ENCODE measurements around the gene OR12D2.
"Not testable (repeated sequence)": the region's sequence is repeated elsewhere in the genome, so short reads cannot be mapped to it uniquely, and the experiment has no call there.

OR12D2 gene

GRCh38 chr6:29395331-29395730 is at the start of gene OR12D2:
Gene OR12D2, plus strand, starts transcription at chr6:29395631. Its CDS starts 1,069 bp downstream, at chr6:29396700.
- no peak for DNase-seq (ENCODE audit: low read depth in 2 of 3, low spot score in 1 of 3)

- DNase-seq (ENCODE audit: low read depth in 2 of 3, low spot score in 1 of 3): not testable (repeated sequence)
Measured at GRCh38 chr6:29349348-29349747, 46.1 kb upstream of the OR12D2 start.

GRCh38 chr6:29354980-29355379 is 40.5 kb upstream of the OR12D2 start:
- no peak for DNase-seq (ENCODE audit: low read depth in 2 of 3, low spot score in 1 of 3)

- no peak for DNase-seq (ENCODE audit: low read depth in 2 of 3, low spot score in 1 of 3)
Measured at GRCh38 chr6:29355603-29356002, 39.8 kb upstream of the OR12D2 start.

DNA sequence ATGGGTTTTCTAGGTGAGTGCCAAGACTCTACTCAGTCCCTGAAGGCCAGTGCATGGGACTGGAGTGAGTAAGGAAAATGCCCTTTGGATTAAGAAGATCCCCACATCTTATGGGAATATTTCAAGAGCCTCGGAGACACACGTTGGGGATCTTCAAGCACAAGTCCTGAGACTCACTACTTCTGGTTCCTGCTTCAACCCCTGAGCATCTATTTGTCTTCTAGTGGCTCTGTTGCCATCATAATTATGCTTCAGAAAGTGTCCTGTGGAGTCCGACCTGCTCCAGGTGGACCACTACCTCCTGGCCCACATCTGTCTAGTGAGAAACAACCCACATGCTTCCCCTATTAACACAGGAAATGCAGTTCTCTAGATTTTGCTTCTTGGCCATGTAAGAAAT is 26.7 kb upstream of the OR12D2 start, which contains the start of gene OR5V1:
Gene OR5V1 (minus strand): TSS at position 101 of the 400 bp plus-strand sequence. CDS start 12,670 bp downstream, outside the sequence.
- no peak for DNase-seq (ENCODE audit: low read depth in 2 of 3, low spot score in 1 of 3)

- no peak for DNase-seq (ENCODE audit: low read depth in 2 of 3, low spot score in 1 of 3)
Measured at GRCh38 chr6:29375191-29375590, 20.2 kb upstream of the OR12D2 start, which contains the start of gene OR12D3. Gene OR12D3, minus strand, starts transcription at chr6:29375291. Its CDS starts 4 bp downstream, at chr6:29375287.

GRCh38 chr6:29376003-29376402 is 19.4 kb upstream of the OR12D2 start:
- DNase-seq (ENCODE audit: low read depth in 2 of 3, low spot score in 1 of 3): no peak

- DNase-seq (ENCODE audit: low read depth in 2 of 3, low spot score in 1 of 3): no peak
Measured at GRCh38 chr6:29388533-29388932, 6.9 kb upstream of the OR12D2 start.

- no peak for DNase-seq (ENCODE audit: low read depth in 2 of 3, low spot score in 1 of 3)
Measured at GRCh38 chr6:29399525-29399924, 4.1 kb downstream of the OR12D2 start.

GRCh38 chr6:29403801-29404200 is 8.4 kb downstream of the OR12D2 start:
- DNase-seq (ENCODE audit: low read depth in 2 of 3, low spot score in 1 of 3): no peak

DNA sequence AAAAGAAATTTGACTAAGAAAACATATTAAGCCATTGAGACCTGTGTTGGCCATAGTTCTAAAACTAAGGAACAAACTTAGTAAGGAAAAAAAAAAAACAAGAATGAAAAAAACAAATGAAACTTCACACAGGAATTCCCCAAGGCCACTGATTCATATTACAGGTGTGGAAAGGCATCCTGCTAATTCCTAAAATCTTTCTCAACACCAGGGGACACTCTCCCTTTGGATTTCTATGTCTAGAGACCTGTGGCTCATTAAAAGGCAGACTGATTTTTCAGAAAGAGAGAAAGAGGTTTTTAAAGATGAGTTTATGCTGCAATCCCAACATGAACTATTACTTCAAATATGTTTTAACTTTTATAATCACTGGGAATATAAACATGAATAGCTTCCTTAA is 19.2 kb downstream of the OR12D2 start, which contains the start of gene OR12D1:
Gene OR12D1 (plus strand): TSS at position 341 of the 400 bp plus-strand sequence.
- DNase-seq (ENCODE audit: low read depth in 2 of 3, low spot score in 1 of 3): no peak

GRCh38 chr6:29419516-29419915 is 24.1 kb downstream of the OR12D2 start:
- DNase-seq (ENCODE audit: low read depth in 2 of 3, low spot score in 1 of 3): no peak

- DNase-seq (ENCODE audit: low read depth in 2 of 3, low spot score in 1 of 3): no peak
Measured at GRCh38 chr6:29424168-29424567, 28.7 kb downstream of the OR12D2 start.

DNA sequence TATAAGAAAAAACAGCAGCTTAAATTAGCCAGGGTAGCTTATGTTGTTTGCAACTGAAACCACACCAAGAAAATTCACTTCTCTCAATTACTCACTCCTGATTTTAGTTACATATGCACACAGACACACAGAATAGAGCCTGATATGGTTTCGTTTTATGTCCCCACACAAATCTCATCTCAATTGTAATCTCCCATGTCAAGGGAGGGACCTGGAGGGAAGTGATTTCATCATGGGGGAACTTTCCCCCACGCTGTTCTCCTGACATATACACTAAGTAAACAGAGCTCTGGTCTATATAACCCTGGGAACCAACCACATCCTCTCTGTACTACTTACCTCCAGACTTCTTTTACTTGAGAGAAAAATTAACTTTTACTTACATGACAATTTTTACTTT is 29.1 kb downstream of the OR12D2 start:
- no peak for DNase-seq (ENCODE audit: low read depth in 2 of 3, low spot score in 1 of 3)

GRCh38 chr6:29425075-29425474 is 29.6 kb downstream of the OR12D2 start:
- DNase-seq (ENCODE audit: low read depth in 2 of 3, low spot score in 1 of 3): no peak

DNA sequence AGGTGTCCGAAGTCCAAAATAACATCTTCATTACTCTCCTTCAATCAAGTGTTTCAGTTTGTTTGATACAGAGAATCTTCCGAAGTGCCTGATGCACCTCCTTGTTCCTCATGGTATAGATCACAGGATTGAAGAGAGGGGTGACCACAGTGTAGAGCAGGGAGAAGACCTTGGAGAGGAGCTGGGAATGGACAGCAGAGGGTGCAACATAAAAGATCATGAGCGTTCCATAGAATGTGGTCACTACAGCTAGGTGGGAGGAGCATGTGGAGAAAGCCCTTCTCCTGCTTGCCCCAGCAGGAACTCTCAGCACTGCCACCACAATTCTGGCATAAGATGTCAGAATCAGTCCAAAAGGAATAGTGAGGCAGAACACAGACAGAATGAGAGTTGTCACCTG is 31.2 kb downstream of the OR12D2 start:
- DNase-seq (ENCODE audit: low read depth in 2 of 3, low spot score in 1 of 3): no peak

DNA sequence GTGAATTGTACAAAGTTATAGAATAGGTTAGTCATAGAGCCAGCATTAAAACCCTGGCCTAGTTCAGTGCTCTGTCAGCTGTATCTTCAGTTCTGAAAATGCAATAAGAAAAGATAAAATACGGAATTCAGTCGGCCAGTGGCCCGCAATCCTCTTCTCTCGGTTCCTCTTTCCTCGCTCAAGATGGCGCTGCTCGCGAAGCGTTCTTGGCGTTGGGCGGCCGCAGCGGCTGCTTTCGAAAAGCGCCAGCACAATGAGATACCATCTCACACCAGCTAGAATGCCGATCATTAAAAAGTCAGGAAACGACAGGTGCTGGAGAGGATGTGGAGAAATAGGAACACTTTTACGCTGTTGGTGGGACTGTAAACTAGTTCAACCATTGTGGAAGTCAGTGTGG is 41.3 kb downstream of the OR12D2 start:
- DNase-seq (ENCODE audit: low read depth in 2 of 3, low spot score in 1 of 3): not testable (repeated sequence)

- no peak for DNase-seq (ENCODE audit: low read depth in 2 of 3, low spot score in 1 of 3)
Measured at GRCh38 chr6:29439006-29439405, 43.6 kb downstream of the OR12D2 start, which contains the start of gene OR10C1. Gene OR10C1, plus strand, starts transcription at chr6:29439306. Its CDS starts 710 bp downstream, at chr6:29440016.

DNA sequence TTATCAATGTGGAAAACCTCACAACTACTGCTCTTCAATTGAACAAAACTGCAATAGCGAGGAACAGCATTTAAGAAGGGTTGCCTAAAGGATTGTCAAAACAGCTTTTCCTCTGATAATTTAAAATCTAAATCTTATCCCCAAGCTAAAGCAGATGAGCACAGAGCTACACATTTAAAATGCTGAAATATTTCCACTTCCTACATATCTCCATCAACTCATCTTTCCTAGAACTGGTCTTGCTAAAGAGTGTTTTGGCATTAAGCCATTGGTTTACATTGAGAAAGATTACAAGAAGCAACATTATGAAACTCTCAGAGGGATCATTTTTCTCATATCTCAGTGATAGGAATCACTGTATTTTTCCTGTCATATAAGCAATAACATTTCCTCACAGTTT is 47.3 kb downstream of the OR12D2 start:
- no peak for DNase-seq (ENCODE audit: low read depth in 2 of 3, low spot score in 1 of 3)

GRCh38 chr6:29444031-29444430 is 48.6 kb downstream of the OR12D2 start:
- not testable (repeated sequence) for DNase-seq (ENCODE audit: low read depth in 2 of 3, low spot score in 1 of 3)
